ENCODE measurements around the gene TBX1.

TBX1 gene

GRCh38 chr22:19816372-19817119 lies 56.0 kb downstream of the TBX1 start:
- no peak for DNase-seq
